SK-N-SH treated with all-trans-retinoic acid at 6 μM for 48 hours (cell line): ENCODE results near the gene LRRC25.

Experiments
- ATAC-seq: fragments of 200-7000 bp; cut with Tn5 transposase; 3 replicates; pipeline ENCODE4 v1.9.1; 2020; ENCODE audit warnings: mild to moderate bottlenecking, moderate library complexity
- ARNTL ChIP-seq: fragments of 450-650 bp; formaldehyde crosslinking; IDR thresholded peaks from 2 replicates; pipeline ENCODE4 v1.5.0; 2020; ENCODE audit warnings: low read depth, mild to moderate bottlenecking, moderate library complexity, borderline replicate concordance
- BACH2 ChIP-seq: fragments of 250-450 bp; sonication (Bioruptor Pico); IDR thresholded peaks from 2 replicates; pipeline ENCODE4 v1.9.0; 2021; ENCODE audit warnings: mild to moderate bottlenecking, borderline replicate concordance
- CREB5 ChIP-seq: fragments of 250-450 bp; sonication (Bioruptor Pico); IDR thresholded peaks from 2 replicates; pipeline ENCODE4 v1.5.1; 2020; ENCODE audit warnings: low read depth, mild to moderate bottlenecking, moderate library complexity
- CSDC2 ChIP-seq: fragments of 250-450 bp; sonication (Bioruptor Pico); IDR thresholded peaks from 2 replicates; pipeline ENCODE4 v1.5.0; 2020; ENCODE audit warnings: mild to moderate bottlenecking, moderate library complexity
- CSRNP3 ChIP-seq: fragments of 250-450 bp; sonication (Bioruptor Pico); IDR thresholded peaks from 2 replicates; pipeline ENCODE4 v1.5.1; 2021; ENCODE audit warnings: mild to moderate bottlenecking, moderate library complexity
- ESRRG ChIP-seq: fragments of 250-450 bp; sonication (Bioruptor Pico); IDR thresholded peaks from 2 replicates; pipeline ENCODE4 v1.6.1; 2021; ENCODE audit warnings: mild to moderate bottlenecking
- GLIS3 ChIP-seq: fragments of 250-450 bp; sonication (Bioruptor Pico); IDR thresholded peaks from 2 replicates; pipeline ENCODE4 v1.5.0; 2020; ENCODE audit warnings: mild to moderate bottlenecking, moderate library complexity
- OSR1 ChIP-seq: fragments of 250-450 bp; sonication (Bioruptor Pico); IDR thresholded peaks from 2 replicates; pipeline ENCODE4 v1.8.0; 2022; ENCODE audit warnings: moderate library complexity, mild to moderate bottlenecking, inconsistent platforms
- PATZ1 ChIP-seq: fragments of 250-450 bp; sonication (Bioruptor Pico); IDR thresholded peaks from 2 replicates; pipeline ENCODE4 v1.8.0; 2020; ENCODE audit warnings: mild to moderate bottlenecking, moderate library complexity, borderline replicate concordance
- POU6F1 ChIP-seq: fragments of 250-450 bp; sonication (Bioruptor Pico); IDR thresholded peaks from 2 replicates; pipeline ENCODE4 v1.8.0; 2021; ENCODE audit warnings: low read depth, mild to moderate bottlenecking, moderate library complexity, borderline replicate concordance
- PPARA ChIP-seq: fragments of 250-450 bp; sonication (Bioruptor Pico); IDR thresholded peaks from 2 replicates; pipeline ENCODE4 v1.5.0; 2020; ENCODE audit warnings: mild to moderate bottlenecking, borderline replicate concordance
- RARB ChIP-seq: fragments of 250-450 bp; sonication (Bioruptor Pico); IDR thresholded peaks from 2 replicates; pipeline ENCODE4 v1.8.0; 2021; ENCODE audit warnings: mild to moderate bottlenecking, moderate library complexity
- SNAI2 ChIP-seq: fragments of 250-450 bp; sonication (Bioruptor Pico); IDR thresholded peaks from 2 replicates; pipeline ENCODE4 v1.5.0; 2020; ENCODE audit warnings: mild to moderate bottlenecking, moderate library complexity
- TSHZ2 ChIP-seq: fragments of 250-450 bp; sonication (Bioruptor Pico); IDR thresholded peaks from 2 replicates; pipeline ENCODE4 v1.5.0; 2020; ENCODE audit warnings: mild to moderate bottlenecking, moderate library complexity
- ZC3H10 ChIP-seq: fragments of 250-450 bp; sonication (Bioruptor Pico); IDR thresholded peaks from 2 replicates; pipeline ENCODE4 v1.5.1; 2021; ENCODE audit warnings: mild to moderate bottlenecking, moderate library complexity
- ZFP3 ChIP-seq: fragments of 250-450 bp; sonication (Bioruptor Pico); IDR thresholded peaks from 2 replicates; pipeline ENCODE4 v1.5.0; 2020; ENCODE audit warnings: mild to moderate bottlenecking, moderate library complexity
- ZFP30 ChIP-seq: fragments of 450-650 bp; formaldehyde crosslinking; IDR thresholded peaks from 2 replicates; pipeline ENCODE4 v1.5.0; 2022; ENCODE audit warnings: mild to moderate bottlenecking, moderate library complexity
- ZNF565 ChIP-seq: fragments of 450-650 bp; formaldehyde crosslinking; conservative IDR thresholded peaks from 2 replicates; pipeline ENCODE4 v1.5.0; 2020; ENCODE audit warnings: low read depth, mild to moderate bottlenecking, moderate library complexity
- ZNF70 ChIP-seq: fragments of 450-650 bp; formaldehyde crosslinking; IDR thresholded peaks from 2 replicates; pipeline ENCODE4 v1.5.0; 2020; ENCODE audit warnings: mild to moderate bottlenecking, moderate library complexity
- ZNF8 ChIP-seq: fragments of 450-650 bp; formaldehyde crosslinking; IDR thresholded peaks from 2 replicates; pipeline ENCODE4 v1.5.0; 2020; ENCODE audit warnings: mild to moderate bottlenecking, moderate library complexity

LRRC25 gene

GRCh38 chr19:18433735-18434398, 36.4 kb upstream of the LRRC25 start:
- no peak for ATAC-seq
- TF ChIP-seq ZFP30 (CRISPR knock-in tag): no peak
- TF ChIP-seq GLIS3 (CRISPR knock-in tag): peak; percentile 76; the same call in 1 of the 2 replicates
- TF ChIP-seq ZNF8 (CRISPR knock-in tag): no peak
- TF ChIP-seq ZNF565: no peak
- no peak for TF ChIP-seq CREB5 (CRISPR knock-in tag)
- TF ChIP-seq PPARA (CRISPR knock-in tag): no peak
- 0 out of 2 replicates have a peak, but pooled peaks have one; percentile 23 for TF ChIP-seq ZC3H10 (CRISPR knock-in tag)
- TF ChIP-seq ZNF70 (CRISPR knock-in tag): no peak
- TF ChIP-seq RARB (CRISPR knock-in tag): no peak
- no peak for TF ChIP-seq POU6F1 (CRISPR knock-in tag)
- TF ChIP-seq, all 23 proteins: peak for 2

GRCh38 chr19:18433015-18433691, 35.7 kb upstream of the LRRC25 start:
- ATAC-seq: no peak

GRCh38 chr19:18432275-18433014, 35.0 kb upstream of the LRRC25 start:
- ATAC-seq: no peak
- no peak for TF ChIP-seq PATZ1 (CRISPR knock-in tag)
- no peak for TF ChIP-seq ZFP30 (CRISPR knock-in tag)
- no peak for TF ChIP-seq SNAI2 (CRISPR knock-in tag)
- TF ChIP-seq CSRNP3 (CRISPR knock-in tag): no peak
- no peak for TF ChIP-seq ZFP3
- TF ChIP-seq ZNF565: no peak
- no peak for TF ChIP-seq CSDC2 (CRISPR knock-in tag)
- TF ChIP-seq BACH2 (CRISPR knock-in tag): no peak
- TF ChIP-seq ZNF8 (CRISPR knock-in tag): no peak
- TF ChIP-seq ZNF70 (CRISPR knock-in tag): no peak
- no peak for TF ChIP-seq OSR1 (CRISPR knock-in tag)
- TF ChIP-seq ARNTL (CRISPR knock-in tag): no peak
- no peak for TF ChIP-seq TSHZ2
- TF ChIP-seq ZC3H10 (CRISPR knock-in tag): no peak
- TF ChIP-seq CREB5 (CRISPR knock-in tag): no peak

More at GRCh38 chr19:18433015-18433691, 35.7 kb upstream of the LRRC25 start:
- peak; percentile 73; the same call in 1 of the 2 replicates for TF ChIP-seq PATZ1 (CRISPR knock-in tag)
- no peak for TF ChIP-seq PPARA (CRISPR knock-in tag)
- no peak for TF ChIP-seq ZNF70 (CRISPR knock-in tag)
- TF ChIP-seq ESRRG (CRISPR knock-in tag): 0 out of 2 replicates have a peak, but pooled peaks have one; percentile 3
- peak; percentile 40; the same call in 1 of the 2 replicates for TF ChIP-seq ZFP3
- TF ChIP-seq, all 23 proteins: peak for 3
